Epithelial cell of proximal tubule (primary cell): Measurements from ENCODE around the gene CFAP251. TPM values are rescaled to one million over a fixed set of nuclear protein-coding genes. Genes with fewer than 3 reads are reported as not detected.
A peak's percentile ranks its signal among the peaks of the same experiment; 100 is the strongest.
"Not testable (repeated sequence)": the region's sequence is repeated elsewhere in the genome, so short reads cannot be mapped to it uniquely, and the experiment has no call there.

Experiments
- DNase-seq: peaks from one replicate; pipeline ENCODE4 v3.0.0-alpha.2; 2011; ENCODE audit warnings: low read depth
- H3K4me3 ChIP-seq: 2 replicates; pipeline ENCODE4 v1.5.1; 2011; ENCODE audit warnings: low read depth, mild to moderate bottlenecking, low read length
- CTCF ChIP-seq: conservative IDR thresholded peaks from 2 replicates; pipeline ENCODE4 v1.5.1; 2012; ENCODE audit warnings: low read depth, mild to moderate bottlenecking, low read length
- total RNA-seq: library from RNA; depleted of rRNA; stranded (reverse); fragments of >200 nt; gene quantifications from 2 replicates; pipeline ENCODE4 v1.2.3, GENCODE V29; 2015

CFAP251 gene
- total RNA-seq, 1 donor from 2014 or later = 4.6 TPM

- no peak for DNase-seq
- no peak overlapping the region for H3K4me3 ChIP-seq
- TF ChIP-seq CTCF = no peak
Observed at GRCh38 chr12:121986489-121987245, 68.3 kb downstream of the CFAP251 start.

- not testable (repeated sequence) for DNase-seq, H3K4me3 ChIP-seq
Observed at GRCh38 chr12:121988519-121988918, 70.1 kb downstream of the CFAP251 start.

GRCh38 chr12:121989276-121990113 is 71.1 kb downstream of the CFAP251 start:
- no peak for TF ChIP-seq CTCF
- DNase-seq = no peak
- no peak overlapping the region for H3K4me3 ChIP-seq

GRCh38 chr12:121990114-121990647 is 71.8 kb downstream of the CFAP251 start:
- TF ChIP-seq CTCF = no peak
- no peak for DNase-seq
- no peak overlapping the region for H3K4me3 ChIP-seq

GRCh38 chr12:121990692-121991603 is 72.6 kb downstream of the CFAP251 start:
- DNase-seq = no peak
- no peak overlapping the region for H3K4me3 ChIP-seq
- TF ChIP-seq CTCF = no peak

- peak overlapping the region; percentile 0 for H3K4me3 ChIP-seq
Observed at GRCh38 chr12:121992059-121992879, 73.9 kb downstream of the CFAP251 start.

More at GRCh38 chr12:121992059-121992879, 73.9 kb downstream of the CFAP251 start:
- no peak for TF ChIP-seq CTCF
- DNase-seq = peak; percentile 97
